T-helper 1 cell treated with Interleukin-12 subunit alpha and Interleukin-12 subunit beta and Interleukin-4 antibody, amounts not matched to agents 30 ng/mL and 1 ng/mL, for 36 hours (primary cell): Measurements from ENCODE around the gene ANKRD23. TPM values are rescaled to one million over a fixed set of nuclear protein-coding genes. Genes with fewer than 3 reads are reported as not detected.
"Not testable (repeated sequence)": the region's sequence is repeated elsewhere in the genome, so short reads cannot be mapped to it uniquely, and the experiment has no call there.

Experiments
- intact Hi-C: fragments of 100-400 bp; cut with micrococcal nuclease; formaldehyde crosslinking; loops from one replicate; pipeline ENCODE4 v1.15.1; 2024
- total RNA-seq: library from RNA; stranded (reverse); gene quantifications from 2 replicates; pipeline ENCODE4 v1.2.3, GENCODE V29; 2022

Gene ANKRD23
- total RNA-seq, 1 donor from 2014 or later: 14.2 TPM

DNA sequence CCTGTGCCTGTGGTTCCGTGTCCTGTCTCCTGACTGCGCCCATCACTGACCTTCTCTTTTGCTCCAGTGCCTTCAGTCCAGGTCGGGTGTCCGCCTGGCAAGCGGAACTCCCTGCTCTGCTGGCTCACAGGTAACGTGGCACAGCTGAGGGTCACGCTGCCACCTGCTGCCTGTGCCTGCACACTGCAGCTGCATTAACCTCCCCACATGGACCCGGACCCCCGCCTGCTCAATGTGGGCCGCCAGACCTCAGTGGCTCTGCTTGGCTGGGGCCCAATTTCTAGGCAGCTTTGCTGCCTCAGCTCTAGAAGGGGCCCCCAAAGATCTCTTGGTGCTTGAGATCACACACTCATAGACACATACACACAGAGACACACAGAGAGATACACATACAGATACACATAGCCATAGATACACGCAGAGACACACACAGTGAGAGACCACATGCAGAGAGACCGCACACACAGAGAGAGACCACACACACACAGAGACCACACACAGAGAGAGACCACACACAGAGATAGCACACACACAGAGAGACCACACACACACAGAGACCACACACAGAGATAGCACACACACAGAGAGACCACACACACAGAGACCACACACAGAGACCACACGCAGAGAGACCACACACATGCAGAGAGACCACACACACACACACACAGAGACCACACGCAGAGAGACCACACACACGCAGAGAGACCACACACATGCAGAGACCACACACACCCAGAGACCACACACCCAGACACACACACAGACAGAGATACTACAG, 42.6 kb downstream of the ANKRD23 start:
- intact Hi-C loops: loop anchor here (1.0 kb wide), 3 partner anchors 28 to 394 kb away; partner anchors contain the start of gene CNNM4

DNA sequence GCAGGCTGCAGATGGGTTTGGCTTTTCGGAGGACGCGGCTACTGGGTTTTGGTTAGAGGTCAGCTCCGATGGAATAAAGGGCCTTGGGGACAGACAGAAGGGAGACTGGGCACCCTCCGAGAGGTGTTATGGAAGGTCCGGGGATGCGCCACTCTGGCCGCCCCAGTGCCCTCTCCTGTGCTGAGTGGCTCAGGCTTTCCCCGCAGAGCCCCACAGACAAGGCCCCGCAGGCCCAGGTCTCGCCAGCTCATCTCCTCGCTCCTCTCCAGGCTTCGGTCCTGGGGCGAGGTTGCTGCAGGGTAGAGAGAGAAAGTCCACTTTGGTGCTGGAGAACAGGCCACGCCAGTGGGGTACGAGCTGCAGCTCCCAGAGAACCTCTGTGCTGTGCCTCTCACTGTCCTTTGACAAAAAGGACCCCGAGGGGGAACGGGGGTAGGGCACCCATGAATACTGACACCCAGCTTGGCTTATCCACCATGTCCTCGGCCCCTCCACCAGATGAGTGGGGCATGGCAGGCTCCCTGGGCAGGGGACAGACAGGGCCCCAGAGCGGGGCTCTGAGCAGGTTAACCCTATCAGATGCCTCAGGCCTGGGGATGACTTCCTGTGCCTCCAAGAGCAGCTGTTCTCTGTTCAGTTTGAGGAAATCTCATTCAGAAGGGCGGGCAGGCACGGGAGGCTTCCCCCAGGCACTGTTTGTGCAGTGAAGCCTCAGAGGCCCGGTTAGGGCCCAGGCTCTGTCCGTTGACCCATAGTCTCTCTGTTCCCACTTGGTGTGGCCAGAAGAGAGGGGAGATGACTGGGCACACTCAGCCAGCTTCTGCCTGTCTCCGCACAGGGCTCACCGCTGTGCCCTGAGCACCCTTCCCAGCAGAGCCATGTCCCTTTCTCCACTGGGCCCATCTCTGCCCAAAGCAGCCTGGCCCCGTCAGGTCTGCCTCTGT, 43.5 kb downstream of the ANKRD23 start:
- intact Hi-C loops: loop anchor here (1.0 kb wide), 3 partner anchors 27 to 393 kb away; partner anchors contain the start of gene CNNM4

DNA sequence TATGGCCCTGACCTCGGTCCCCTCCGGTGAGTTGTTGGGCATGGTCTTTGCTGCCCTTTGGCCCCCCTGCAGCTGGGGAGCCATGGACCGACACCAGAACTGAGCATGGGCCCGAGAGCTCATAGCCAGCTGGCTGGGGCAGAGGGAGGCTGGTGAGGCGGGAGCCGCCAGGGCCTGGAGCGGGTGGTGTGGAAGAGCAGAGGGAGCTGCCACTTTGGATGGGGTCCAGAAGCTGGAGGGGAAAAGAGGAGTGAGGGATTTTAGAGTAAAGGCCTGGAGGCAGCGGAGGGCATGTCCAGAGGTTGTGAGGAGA, 44.2 kb downstream of the ANKRD23 start:
- intact Hi-C loops: no loop called here

- intact Hi-C loops: no loop called here
These were observed 44.8 kb downstream of the ANKRD23 start for GRCh38 chr2:96798733-96799622.

GRCh38 chr2:96797066-96797625, 46.7 kb downstream of the ANKRD23 start:
- intact Hi-C loops: no loop called here

DNA sequence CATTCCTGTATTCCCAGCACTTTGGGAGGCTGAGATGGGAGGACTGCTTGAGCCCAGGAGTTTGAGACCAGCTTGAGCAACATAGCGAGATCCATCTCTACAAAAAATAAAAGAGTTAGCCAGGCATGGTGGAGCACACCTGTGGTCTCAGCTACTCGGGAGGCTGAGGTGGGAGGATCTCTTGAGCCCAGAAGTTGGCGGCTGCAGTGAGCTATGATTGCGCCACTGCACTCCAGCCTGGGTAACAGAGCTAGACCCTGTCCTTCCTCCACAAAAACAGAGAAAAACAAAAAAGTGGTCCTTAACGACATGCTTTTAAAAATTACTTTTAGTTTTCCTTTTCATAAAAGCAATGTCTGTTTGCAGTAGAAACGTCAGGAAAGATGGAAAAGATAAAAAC, 47.3 kb downstream of the ANKRD23 start:
- intact Hi-C loops: not testable (repeated sequence)

DNA sequence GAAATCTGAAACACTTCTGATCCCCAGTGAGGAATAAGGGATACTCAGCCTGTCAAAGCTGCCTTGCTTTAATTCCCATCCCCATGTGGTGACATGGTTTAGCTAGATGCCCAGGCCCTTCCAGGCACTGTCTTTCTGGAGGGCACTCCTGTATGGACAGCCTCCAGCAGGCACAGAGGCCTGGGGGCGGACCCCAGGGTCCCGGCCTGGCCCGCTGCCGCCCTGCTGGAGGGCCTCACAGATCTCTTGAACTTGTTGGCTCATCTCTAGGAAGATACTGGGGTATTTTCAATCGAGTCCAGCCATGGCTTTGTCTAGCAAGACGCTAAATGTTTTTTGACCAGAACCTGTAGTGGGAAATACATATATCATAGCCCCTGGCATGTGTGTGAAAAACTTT, 48.7 kb downstream of the ANKRD23 start:
- intact Hi-C loops: no loop called here

DNA sequence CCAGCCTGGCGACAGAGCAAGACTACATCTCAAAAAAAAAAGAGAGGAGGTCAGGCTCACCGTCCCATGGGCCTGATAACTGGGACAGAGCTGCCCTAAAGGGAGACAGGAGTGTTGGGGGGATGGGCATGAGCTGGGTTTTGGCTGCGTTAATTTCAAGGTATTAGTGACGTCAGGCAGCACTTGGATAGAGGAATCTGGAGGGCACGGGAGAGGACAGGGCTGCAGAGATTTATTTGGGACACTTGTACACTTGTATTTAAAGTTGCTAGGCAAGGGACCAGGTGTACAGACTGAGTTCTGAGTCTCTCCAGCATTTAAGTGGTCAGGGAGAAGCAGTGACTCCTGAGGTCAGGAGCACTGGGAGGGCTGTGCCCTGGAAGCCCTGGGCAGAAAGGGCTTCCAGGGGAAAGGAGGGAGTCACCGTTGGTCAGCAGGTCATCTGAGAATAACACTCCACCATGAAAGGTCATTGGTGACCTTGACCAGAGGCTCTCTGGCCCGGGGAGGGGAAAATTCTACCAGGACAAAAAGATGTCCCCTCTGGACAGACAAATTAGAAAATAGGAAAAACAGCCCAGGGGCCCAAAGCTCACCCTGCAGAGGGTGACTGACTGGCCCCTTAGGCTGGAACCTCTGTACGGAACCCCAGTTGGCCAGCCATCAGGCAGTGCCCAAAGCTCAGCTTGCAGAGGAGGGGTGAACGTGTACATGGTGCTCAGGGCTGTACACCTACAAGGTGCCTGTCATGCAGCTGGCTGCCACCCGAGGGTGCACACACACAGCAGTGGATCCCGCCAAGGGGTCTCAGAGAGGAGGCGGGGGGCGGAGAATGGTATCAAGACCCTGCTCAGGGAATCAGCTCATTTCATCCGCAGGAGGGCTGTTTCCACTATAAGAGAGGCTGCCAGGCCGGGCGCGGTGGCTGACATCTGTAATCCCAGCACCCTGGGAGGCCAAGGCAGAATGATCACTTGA, 50.8 kb downstream of the ANKRD23 start:
- intact Hi-C loops: no loop called here

DNA sequence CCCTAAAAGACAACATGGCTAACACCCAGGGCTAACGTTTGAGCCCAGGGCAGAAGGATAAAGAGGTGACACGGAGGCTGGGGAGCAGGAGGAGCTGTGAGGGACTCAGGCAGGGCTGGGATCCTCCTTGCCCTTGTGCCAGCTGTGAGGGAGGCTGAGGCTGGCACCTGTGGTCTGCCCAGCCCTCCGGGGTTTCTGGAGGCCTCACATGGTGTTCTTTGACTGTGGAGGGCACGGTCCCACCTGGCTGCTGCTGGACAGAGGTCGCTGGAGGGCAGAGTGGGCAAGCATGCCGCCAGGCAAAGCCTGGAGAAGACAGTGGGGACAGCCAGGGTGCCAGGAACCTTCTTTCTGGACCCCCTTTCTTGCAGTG, 54.6 kb downstream of the ANKRD23 start:
- intact Hi-C loops: no loop called here

DNA sequence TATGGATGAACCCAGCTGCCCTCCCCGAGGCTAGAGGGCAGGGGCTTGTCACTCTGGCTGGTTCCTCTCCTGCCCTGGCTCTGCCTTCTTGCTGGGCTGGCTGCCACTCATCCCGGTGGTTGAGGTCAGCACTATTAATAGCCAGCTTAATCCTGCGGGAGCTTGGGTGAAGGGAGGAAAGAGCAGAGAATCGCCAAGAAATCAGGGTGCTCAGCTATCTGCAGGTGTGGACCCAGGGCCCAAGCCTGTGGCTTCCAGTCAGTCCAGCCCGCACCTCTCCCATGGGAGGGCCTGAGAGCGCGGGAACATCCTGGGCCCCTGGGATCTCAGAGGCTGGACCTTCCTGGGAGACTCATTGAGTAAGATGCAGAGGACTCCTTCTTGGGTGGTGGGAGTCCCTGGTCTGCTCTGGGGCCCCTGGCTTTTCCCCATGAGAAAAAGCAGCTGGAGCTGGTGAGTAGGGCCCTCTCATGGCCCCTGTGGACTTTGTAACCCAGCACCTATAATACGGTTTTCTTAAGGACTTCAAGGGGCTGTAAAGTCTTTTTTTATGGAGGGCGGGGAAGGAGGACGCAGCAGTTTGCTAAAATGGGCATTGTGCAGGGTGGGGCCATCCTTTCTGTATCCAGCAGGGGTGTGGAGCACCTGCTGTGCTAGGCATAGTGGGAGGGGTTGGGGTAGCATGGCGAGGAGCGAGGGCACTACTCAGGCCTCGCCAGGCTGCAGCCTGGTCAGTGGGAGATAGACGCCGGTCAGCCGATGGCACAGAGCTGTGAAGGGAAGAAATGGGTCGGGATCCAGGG, 55.2 kb downstream of the ANKRD23 start:
- intact Hi-C loops: no loop called here

Other genes with a start within 250 kb of the ANKRD23 start
- gene KANSL3, start 205.7 kb downstream of the ANKRD23 start, total RNA-seq: 64.0 and 66.0 TPM in 2 replicates
- not detected in 2 replicates for gene FER1L5, start 201.3 kb downstream of the ANKRD23 start, total RNA-seq
- 8.8 and 9.2 TPM in 2 replicates for gene LMAN2L, start 104.0 kb downstream of the ANKRD23 start, total RNA-seq
- 11.5 and 12.5 TPM in 2 replicates for gene CNNM4, start 83.1 kb downstream of the ANKRD23 start, total RNA-seq
- gene CNNM3, start 27.8 kb downstream of the ANKRD23 start, total RNA-seq: 24.2 and 25.7 TPM in 2 replicates
- 39.1 and 39.2 TPM in 2 replicates for gene ANKRD39, start 14.0 kb upstream of the ANKRD23 start, total RNA-seq
- gene SEMA4C, start 26.1 kb upstream of the ANKRD23 start, total RNA-seq: 22.6 and 23.9 TPM in 2 replicates
- 0.39 TPM in 1 of 2 replicates, not detected in the other for gene FAM178B, start 142.6 kb upstream of the ANKRD23 start, total RNA-seq